Brain microvascular endothelial cell (primary cell): ENCODE measurements around the gene PNRC1.
"Not testable (repeated sequence)": the region's sequence is repeated elsewhere in the genome, so short reads cannot be mapped to it uniquely, and the experiment has no call there.

Experiments used
- DNase-seq: peaks from one replicate; pipeline ENCODE4 v3.0.0-alpha.2; 2020
- H3K27ac ChIP-seq: fragments of 250-450 bp; sonication (Bioruptor Pico); 2 replicates; pipeline ENCODE4 v1.5.1; 2020; ENCODE audit warnings: mild to moderate bottlenecking, moderate library complexity
- H3K27me3 ChIP-seq: fragments of 250-450 bp; sonication (Bioruptor Pico); replicated peaks from 2 replicates; pipeline ENCODE4 v1.5.1; 2020; ENCODE audit warnings: mild to moderate bottlenecking
- H3K36me3 ChIP-seq: fragments of 250-450 bp; sonication (Bioruptor Pico); replicated peaks from 2 replicates; pipeline ENCODE4 v1.5.1; 2020; ENCODE audit warnings: mild to moderate bottlenecking
- H3K4me3 ChIP-seq: 2 replicates; pipeline ENCODE4 v1.5.1; 2011; ENCODE audit warnings: low read depth, mild to moderate bottlenecking, control low read depth, low read length, moderate library complexity
- CTCF ChIP-seq: IDR thresholded peaks from 2 replicates; pipeline ENCODE4 v1.5.1; 2011; ENCODE audit warnings: low read depth, mild to moderate bottlenecking, moderate library complexity, low read length, control low read depth, inconsistent platforms; ENCODE audit errors: missing control alignments
- in situ Hi-C: cut with HindIII; loops from 2 replicates; pipeline ENCODE4 v1.10.0; 2017; ENCODE audit warnings: low sequenced_read_pairs, low pct_ligation_motif_present

Gene PNRC1

DNA sequence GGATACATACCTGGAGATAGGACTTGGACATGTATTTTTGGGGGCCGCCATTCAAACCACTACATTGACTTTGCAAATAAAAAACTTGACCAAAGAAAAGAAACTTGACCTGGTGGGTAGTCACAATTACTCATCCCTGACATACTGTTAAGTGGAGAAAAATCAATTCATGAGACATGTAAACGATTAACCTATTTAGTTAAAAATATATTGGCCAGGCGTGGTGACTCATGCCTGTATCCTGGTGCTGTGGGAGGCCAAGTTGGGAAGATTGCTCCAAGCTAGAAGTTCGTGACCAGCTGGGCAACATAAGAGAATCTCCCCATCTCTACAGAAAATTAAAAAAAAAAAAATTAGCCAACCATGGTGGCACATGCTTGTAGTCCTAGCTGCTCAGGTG is 39.8 kb downstream of the PNRC1 start:
- no peak for DNase-seq
- in situ Hi-C loops, result no loop called here
- Histone ChIP-seq H3K4me3 (no peak overlapping the region), H3K27ac (no peak overlapping the region), H3K27me3 (no peaks in the 10 kb centered on the region), H3K36me3 (no peaks in the 10 kb centered on the region)
- TF ChIP-seq CTCF, result no peak

DNA sequence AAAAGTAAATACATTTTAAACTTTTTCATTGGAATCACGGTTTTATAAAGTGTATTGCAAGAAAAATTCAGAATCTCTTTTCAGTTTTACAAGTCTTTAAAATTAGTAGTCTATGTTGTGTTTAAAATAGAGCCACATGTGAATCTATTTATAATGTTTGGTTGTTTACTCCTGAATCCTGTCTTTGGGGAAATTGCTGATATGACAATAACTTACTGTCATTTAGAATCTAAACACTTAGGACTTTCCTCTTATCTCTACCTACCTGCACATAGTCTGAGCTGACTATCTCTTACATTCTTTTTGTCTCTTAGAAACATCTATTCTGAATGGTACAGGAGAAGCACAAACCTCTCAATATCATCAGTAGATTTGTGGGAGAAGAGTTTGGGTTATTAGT is 41.4 kb downstream of the PNRC1 start:
- Histone ChIP-seq H3K36me3 (no peaks in the 10 kb centered on the region), H3K4me3 (no peak overlapping the region), H3K27me3 (no peaks in the 10 kb centered on the region), H3K27ac (no peak overlapping the region)
- no peak for DNase-seq
- no peak for TF ChIP-seq CTCF
- in situ Hi-C loops, result no loop called here

- DNase-seq, result no peak
- in situ Hi-C loops, result no loop called here
- no peaks in the 10 kb centered on the region for H3K27me3 ChIP-seq
- TF ChIP-seq CTCF, result peak; percentile 62
- no peaks in the 10 kb centered on the region for H3K36me3 ChIP-seq
- H3K27ac ChIP-seq, result no peak overlapping the region
- no peak overlapping the region for H3K4me3 ChIP-seq
Observed at GRCh38 chr6:89122625-89123024, 42.1 kb downstream of the PNRC1 start.

- H3K27me3 ChIP-seq, H3K27ac ChIP-seq, in situ Hi-C loops: not testable (repeated sequence)
Observed at GRCh38 chr6:89128256-89128671, 47.7 kb downstream of the PNRC1 start.

GRCh38 chr6:89131599-89131998 is 51.0 kb downstream of the PNRC1 start:
- H3K36me3 ChIP-seq, result no peaks in the 10 kb centered on the region
- in situ Hi-C loops, result no loop called here
- no peak overlapping the region for H3K27ac ChIP-seq
- TF ChIP-seq CTCF, result no peak
- no peak overlapping the region for H3K4me3 ChIP-seq
- DNase-seq, result no peak
- H3K27me3 ChIP-seq, result no peaks in the 10 kb centered on the region

More at GRCh38 chr6:89128256-89128671, 47.7 kb downstream of the PNRC1 start:
- not testable (repeated sequence) for H3K36me3 ChIP-seq, H3K4me3 ChIP-seq, DNase-seq

DNA sequence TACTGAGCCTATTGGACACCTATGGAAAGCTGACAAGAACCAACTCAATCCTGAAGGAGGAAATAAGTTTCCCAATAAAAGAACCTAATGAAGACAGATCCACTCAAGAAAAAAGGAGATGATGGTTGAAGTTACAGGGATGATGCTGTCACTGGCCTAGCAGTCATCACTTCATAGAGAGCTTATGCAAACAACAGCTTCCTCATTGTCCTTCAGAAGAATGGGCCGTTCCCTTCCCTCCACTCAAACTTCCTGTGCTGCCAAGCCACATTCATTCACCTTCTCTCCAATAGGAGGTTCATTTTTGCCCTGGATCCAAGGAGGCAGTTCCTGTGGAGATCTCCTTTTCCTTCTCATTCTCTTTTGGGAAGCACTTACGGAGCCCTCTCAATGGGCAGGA is 51.5 kb downstream of the PNRC1 start:
- no peaks in the 10 kb centered on the region for H3K27me3 ChIP-seq
- H3K36me3 ChIP-seq, result no peaks in the 10 kb centered on the region
- no peak overlapping the region for H3K4me3 ChIP-seq
- no peak for TF ChIP-seq CTCF
- H3K27ac ChIP-seq, result no peak overlapping the region
- no peak for DNase-seq
- in situ Hi-C loops, result no loop called here

GRCh38 chr6:89133981-89134380 is 53.4 kb downstream of the PNRC1 start:
- no peak for TF ChIP-seq CTCF
- no peaks in the 10 kb centered on the region for H3K36me3 ChIP-seq
- no peak overlapping the region for H3K27ac ChIP-seq
- H3K27me3 ChIP-seq, result no peaks in the 10 kb centered on the region
- DNase-seq, result no peak
- in situ Hi-C loops, result no loop called here
- H3K4me3 ChIP-seq, result no peak overlapping the region
